ENCODE data around the gene GATAD1. TPM values are rescaled to one million over a fixed set of nuclear protein-coding genes. Genes with fewer than 3 reads are reported as not detected.

The GATAD1 gene
- total RNA-seq, 1 donor from 2014 or later, result 30.5 TPM

DNA sequence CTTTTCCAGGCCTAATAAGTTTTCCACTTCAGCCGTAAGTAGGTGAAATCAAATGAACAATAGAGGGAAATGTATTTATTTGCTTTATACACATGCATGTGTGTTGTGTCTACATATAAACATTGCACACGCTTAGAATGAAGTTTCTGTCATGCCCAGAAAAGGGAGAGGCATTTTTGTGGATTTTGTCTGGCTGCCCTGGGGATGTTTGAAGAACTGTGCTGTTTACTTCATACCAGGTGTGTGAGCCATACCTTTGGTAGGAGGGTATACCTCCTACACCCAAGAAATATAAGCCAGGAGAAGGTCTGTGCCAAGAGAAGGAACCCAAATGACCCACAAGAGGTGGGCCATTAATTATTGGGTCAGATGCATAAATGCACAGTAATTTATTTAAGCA, 12.8 kb downstream of the GATAD1 start:
- TF ChIP-seq, protein P1, sequence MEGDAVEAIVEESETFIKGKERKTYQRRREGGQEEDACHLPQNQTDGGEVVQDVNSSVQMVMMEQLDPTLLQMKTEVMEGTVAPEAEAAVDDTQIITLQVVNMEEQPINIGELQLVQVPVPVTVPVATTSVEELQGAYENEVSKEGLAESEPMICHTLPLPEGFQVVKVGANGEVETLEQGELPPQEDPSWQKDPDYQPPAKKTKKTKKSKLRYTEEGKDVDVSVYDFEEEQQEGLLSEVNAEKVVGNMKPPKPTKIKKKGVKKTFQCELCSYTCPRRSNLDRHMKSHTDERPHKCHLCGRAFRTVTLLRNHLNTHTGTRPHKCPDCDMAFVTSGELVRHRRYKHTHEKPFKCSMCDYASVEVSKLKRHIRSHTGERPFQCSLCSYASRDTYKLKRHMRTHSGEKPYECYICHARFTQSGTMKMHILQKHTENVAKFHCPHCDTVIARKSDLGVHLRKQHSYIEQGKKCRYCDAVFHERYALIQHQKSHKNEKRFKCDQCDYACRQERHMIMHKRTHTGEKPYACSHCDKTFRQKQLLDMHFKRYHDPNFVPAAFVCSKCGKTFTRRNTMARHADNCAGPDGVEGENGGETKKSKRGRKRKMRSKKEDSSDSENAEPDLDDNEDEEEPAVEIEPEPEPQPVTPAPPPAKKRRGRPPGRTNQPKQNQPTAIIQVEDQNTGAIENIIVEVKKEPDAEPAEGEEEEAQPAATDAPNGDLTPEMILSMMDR (IDR thresholded peaks at IDR 0.05; ENCODE audit: insufficient read depth, low read length, poor library complexity, severe bottlenecking), result no peak
- Histone ChIP-seq H3K36me3 (ENCODE audit: control insufficient read depth, insufficient read depth, low read length) (no peaks in the 10 kb centered on the region), H3K27me3 (ENCODE audit: control insufficient read depth, insufficient read depth, low read length) (no peaks in the 10 kb centered on the region), H3K4me3 (ENCODE audit: low read depth, low read length) (no peak overlapping the region)
- no peak for DNase-seq (ENCODE audit: low read depth)

DNA sequence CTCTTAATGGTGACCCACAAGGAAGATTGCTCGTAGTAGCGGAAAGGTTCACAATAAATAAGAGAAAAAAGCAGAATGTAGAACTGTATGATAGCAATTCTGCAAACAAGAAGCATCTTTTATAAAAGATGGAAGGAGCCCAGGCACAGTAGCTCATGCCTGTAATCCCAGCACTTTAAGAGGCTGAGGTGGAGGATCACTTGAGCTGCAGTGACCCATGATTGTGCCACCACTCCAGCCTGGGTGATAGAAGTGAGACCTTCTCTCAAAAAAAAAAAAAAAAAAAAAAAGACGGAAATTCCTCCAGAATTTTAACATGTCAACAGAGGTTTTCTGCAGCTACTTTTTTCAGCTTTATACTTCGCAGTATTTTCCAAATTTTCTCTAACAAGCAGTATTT, 13.2 kb downstream of the GATAD1 start:
- DNase-seq (ENCODE audit: low read depth), result no peak
- H3K27me3 ChIP-seq (ENCODE audit: control insufficient read depth, insufficient read depth, low read length), result no peaks in the 10 kb centered on the region
- H3K4me3 ChIP-seq (ENCODE audit: low read depth, low read length), result no peak overlapping the region
- no peaks in the 10 kb centered on the region for H3K36me3 ChIP-seq (ENCODE audit: control insufficient read depth, insufficient read depth, low read length)
- TF ChIP-seq, protein P1 (IDR thresholded peaks at IDR 0.05; ENCODE audit: insufficient read depth, low read length, poor library complexity, severe bottlenecking), result no peak

DNA sequence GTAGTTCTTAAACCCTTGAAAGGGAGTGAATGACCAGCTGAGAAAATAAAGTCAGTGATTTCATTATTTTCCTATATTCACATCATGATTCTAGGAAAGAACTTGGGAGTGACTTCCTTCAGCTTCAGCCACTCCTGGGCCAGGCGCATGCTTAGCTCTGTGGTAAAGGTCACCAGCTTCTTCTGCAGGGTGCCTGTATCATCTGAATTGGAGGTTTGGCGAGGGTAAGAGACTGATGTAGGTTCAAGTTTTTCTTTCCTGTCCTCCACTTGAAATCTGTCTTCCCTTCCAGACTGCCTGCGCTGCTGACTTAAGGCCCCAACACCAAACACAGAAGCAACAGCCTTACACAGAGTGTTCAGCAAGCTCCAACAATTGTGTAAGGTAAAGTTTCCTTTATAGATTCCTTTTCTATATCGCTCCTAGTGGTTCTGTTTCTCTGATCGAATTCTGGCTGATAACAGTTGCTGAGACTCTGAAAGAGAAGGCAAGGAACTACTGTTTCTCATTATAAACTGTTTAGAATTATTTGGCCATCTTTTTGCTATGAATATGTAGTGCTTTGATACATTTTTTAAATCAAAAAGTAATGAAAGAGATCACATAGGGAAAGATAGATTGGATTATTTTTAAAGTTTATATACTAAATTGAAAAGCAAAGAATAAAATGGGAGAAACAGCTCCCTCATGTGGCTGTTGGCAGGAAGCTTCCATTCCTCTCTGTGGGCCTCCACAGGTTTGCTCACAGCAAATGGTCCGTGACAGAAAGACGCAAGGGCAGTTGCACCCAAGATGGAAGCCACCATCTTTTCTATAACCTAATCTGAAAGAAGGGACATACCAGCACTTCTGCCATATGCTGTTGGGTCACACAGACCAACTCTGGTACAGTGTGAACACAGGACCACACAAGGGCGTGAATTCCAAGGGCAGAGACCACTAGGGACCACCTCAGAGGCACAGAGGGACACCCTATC, 14.0 kb downstream of the GATAD1 start:
- Histone ChIP-seq H3K36me3 (ENCODE audit: control insufficient read depth, insufficient read depth, low read length) (no peaks in the 10 kb centered on the region), H3K4me3 (ENCODE audit: low read depth, low read length) (no peak overlapping the region), H3K27me3 (ENCODE audit: control insufficient read depth, insufficient read depth, low read length) (no peaks in the 10 kb centered on the region)
- no peak for DNase-seq (ENCODE audit: low read depth)
- TF ChIP-seq, protein P1 (IDR thresholded peaks at IDR 0.05; ENCODE audit: insufficient read depth, low read length, poor library complexity, severe bottlenecking), result peak; percentile 82

DNA sequence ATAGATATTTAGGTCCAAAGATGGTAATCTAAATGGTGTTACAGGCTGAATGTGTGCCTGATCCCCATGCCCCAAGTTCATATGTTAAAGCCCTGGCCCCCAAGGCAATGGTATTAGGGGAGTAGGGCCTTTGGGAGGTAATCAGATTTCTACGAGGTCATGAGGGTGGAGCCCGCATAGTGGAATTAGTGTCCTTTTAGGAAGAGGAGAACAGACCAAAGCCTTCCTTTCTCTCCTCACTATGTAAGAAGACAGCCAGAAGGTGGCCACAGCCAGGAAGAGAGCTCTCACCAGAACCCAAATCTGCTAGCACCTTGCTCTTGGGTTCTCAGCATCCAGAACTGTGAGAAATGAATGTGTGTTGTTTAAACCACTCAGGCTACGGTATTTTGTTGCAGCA, 15.3 kb downstream of the GATAD1 start:
- TF ChIP-seq, protein P1 (IDR thresholded peaks at IDR 0.05; ENCODE audit: insufficient read depth, low read length, poor library complexity, severe bottlenecking), result no peak

DNA sequence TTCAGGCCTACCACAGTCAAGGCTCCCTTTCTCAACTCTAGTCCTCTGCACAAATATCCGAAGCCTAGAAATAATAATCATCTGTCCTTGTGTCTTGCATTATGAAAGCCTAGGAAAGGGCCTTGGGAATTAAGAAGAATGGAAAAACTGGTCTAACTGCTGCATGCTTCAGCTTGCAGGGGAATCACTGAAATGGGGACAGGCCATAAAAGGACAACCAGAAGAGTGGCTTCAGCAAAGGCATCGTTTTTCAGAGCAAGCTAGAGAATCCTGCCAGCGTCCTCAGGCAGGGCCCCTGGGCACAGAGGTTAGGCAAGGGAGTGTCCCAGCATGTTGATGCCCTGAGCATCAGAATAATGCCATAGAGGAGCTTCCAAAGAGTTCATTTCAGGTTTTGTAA, 17.2 kb downstream of the GATAD1 start:
- Histone ChIP-seq H3K36me3 (ENCODE audit: control insufficient read depth, insufficient read depth, low read length) (no peaks in the 10 kb centered on the region), H3K4me3 (ENCODE audit: low read depth, low read length) (no peak overlapping the region), H3K27me3 (ENCODE audit: control insufficient read depth, insufficient read depth, low read length) (no peaks in the 10 kb centered on the region)
- TF ChIP-seq, protein P1 (IDR thresholded peaks at IDR 0.05; ENCODE audit: insufficient read depth, low read length, poor library complexity, severe bottlenecking), result no peak
- DNase-seq (ENCODE audit: low read depth), result no peak

More for the DNA sequence above, 15.3 kb downstream of the GATAD1 start:
- no peak for DNase-seq (ENCODE audit: low read depth)
- no peaks in the 10 kb centered on the region for H3K36me3 ChIP-seq (ENCODE audit: control insufficient read depth, insufficient read depth, low read length)
- H3K4me3 ChIP-seq (ENCODE audit: low read depth, low read length), result no peak overlapping the region
- H3K27me3 ChIP-seq (ENCODE audit: control insufficient read depth, insufficient read depth, low read length), result no peaks in the 10 kb centered on the region
